Neural crest cell (in vitro differentiated cells): Measurements from ENCODE around the gene IGSF1. TPM values are rescaled to one million over a fixed set of nuclear protein-coding genes. Genes with fewer than 3 reads are reported as not detected.

Source experiments
- DNase-seq: peaks from one replicate; pipeline ENCODE4 v3.0.0; 2021; ENCODE audit warnings: low read depth, mixed read lengths, low spot score
- H3K27ac Mint-ChIP-seq: one replicate; pipeline ENCODE4 v1.8.0; 2021; ENCODE audit warnings: mild to moderate bottlenecking, mixed read lengths; ENCODE audit not compliant: unreplicated experiment
- H3K27me3 Mint-ChIP-seq: 2 replicates; pipeline ENCODE4 v1.8.0; 2021; ENCODE audit warnings: low read depth, mild to moderate bottlenecking, mixed read lengths
- H3K36me3 Mint-ChIP-seq: 2 replicates; pipeline ENCODE4 v1.8.0; 2021; ENCODE audit warnings: low read depth, mild to moderate bottlenecking, mixed read lengths
- H3K4me1 Mint-ChIP-seq: 2 replicates; pipeline ENCODE4 v1.8.0; 2021; ENCODE audit warnings: mixed read lengths
- H3K4me3 Mint-ChIP-seq: one replicate; pipeline ENCODE4 v1.8.0; 2021; ENCODE audit warnings: mild to moderate bottlenecking, mixed read lengths
- H3K9me3 Mint-ChIP-seq: 2 replicates; pipeline ENCODE4 v1.8.0; 2021; ENCODE audit warnings: mixed read lengths
- total RNA-seq: library from RNA; stranded (reverse); gene quantifications from 2 replicates; pipeline ENCODE4 v1.2.1, GENCODE V29; 2021
- TF ChIP-seq, protein P1 (sequence below): fragments of 200-600 bp; sonication (generic); conservative IDR thresholded peaks from 2 replicates; pipeline ENCODE4 v1.5.0; 2021; ENCODE audit warnings: antibody characterized with exemption, mild to moderate bottlenecking

The IGSF1 gene
- total RNA-seq, 1 donor from 2014 or later, result 3.9 TPM

DNA sequence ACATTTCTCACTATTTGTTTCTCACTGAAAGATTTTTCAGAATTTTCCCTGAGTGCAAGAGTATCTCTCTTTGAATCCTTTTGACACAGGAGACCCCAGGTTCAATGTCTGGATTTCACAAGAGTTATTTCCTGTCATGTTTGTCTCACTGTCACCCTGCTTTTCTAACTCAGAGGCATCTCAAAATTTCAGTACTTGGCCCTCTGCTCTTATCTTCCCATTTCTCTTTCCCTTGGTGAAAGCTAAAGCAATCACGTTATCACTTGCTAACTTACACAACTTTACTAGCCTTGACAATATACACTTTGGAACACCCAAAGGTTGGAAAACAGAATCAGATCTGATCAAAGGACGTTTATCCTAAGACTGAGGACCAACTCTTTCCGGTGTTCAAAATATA, 17.3 kb downstream of the IGSF1 start:
- H3K4me3 Mint-ChIP-seq, result no peak overlapping the region
- H3K36me3 Mint-ChIP-seq, result peaks cover 3% of the 10 kb centered on the region
- TF ChIP-seq, protein P1, sequence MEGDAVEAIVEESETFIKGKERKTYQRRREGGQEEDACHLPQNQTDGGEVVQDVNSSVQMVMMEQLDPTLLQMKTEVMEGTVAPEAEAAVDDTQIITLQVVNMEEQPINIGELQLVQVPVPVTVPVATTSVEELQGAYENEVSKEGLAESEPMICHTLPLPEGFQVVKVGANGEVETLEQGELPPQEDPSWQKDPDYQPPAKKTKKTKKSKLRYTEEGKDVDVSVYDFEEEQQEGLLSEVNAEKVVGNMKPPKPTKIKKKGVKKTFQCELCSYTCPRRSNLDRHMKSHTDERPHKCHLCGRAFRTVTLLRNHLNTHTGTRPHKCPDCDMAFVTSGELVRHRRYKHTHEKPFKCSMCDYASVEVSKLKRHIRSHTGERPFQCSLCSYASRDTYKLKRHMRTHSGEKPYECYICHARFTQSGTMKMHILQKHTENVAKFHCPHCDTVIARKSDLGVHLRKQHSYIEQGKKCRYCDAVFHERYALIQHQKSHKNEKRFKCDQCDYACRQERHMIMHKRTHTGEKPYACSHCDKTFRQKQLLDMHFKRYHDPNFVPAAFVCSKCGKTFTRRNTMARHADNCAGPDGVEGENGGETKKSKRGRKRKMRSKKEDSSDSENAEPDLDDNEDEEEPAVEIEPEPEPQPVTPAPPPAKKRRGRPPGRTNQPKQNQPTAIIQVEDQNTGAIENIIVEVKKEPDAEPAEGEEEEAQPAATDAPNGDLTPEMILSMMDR, result no peak
- H3K27ac Mint-ChIP-seq, result no peak overlapping the region
- H3K27me3 Mint-ChIP-seq, result no peaks in the 10 kb centered on the region
- H3K4me1 Mint-ChIP-seq, result peaks cover 4% of the 10 kb centered on the region
- H3K9me3 Mint-ChIP-seq, result peaks cover under 1% of the 10 kb centered on the region
- DNase-seq, result no peak

DNA sequence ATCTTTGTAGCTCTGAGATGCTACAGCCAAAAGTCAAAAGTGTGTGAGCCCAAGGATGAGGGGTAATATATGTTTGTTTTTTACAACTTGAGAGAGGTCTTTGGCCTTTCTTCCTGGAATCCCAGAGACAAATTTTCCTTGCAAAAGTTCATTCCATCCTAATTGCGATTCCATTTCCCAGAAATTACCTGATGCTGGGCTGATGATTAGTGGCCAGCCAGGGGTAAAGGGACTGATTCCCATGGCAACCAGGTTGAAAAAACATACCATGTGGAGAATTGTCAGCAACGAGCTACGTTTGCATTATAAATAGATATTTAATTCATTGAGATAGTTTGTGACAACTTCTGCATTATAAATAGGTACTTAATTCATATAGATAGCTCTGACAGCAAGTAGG, 17.8 kb downstream of the IGSF1 start:
- Mint-ChIP-seq H3K4me3 (no peak overlapping the region), H3K9me3 (peaks cover 4% of the 10 kb centered on the region), H3K36me3 (peaks cover 3% of the 10 kb centered on the region), H3K4me1 (peaks cover 4% of the 10 kb centered on the region), H3K27ac (no peak overlapping the region), H3K27me3 (no peaks in the 10 kb centered on the region)
- TF ChIP-seq, protein P1, result no peak
- DNase-seq, result no peak

DNA sequence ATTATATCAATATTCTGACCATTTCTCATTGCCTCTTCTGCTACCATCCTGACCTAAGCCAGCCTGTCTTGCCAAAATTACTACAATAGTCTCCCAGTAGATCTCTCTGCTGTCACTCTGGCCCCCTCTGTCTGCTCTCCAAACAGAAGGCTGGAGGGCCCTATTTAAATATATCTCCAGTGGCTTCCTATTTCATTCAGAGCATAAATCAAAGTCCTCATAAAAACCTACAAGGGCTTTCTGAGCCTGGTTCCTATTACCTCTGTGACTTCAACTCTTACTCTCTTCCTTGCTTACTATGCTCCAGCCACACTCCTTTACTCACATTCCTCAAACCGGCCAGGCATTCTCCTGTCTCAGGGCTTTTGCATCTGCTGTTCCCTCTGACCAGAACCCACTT, 19.0 kb downstream of the IGSF1 start:
- H3K27me3 Mint-ChIP-seq, result no peaks in the 10 kb centered on the region
- peaks cover 4% of the 10 kb centered on the region for H3K4me1 Mint-ChIP-seq
- TF ChIP-seq, protein P1, result no peak
- no peak overlapping the region for H3K4me3 Mint-ChIP-seq
- H3K36me3 Mint-ChIP-seq, result peaks cover 3% of the 10 kb centered on the region
- DNase-seq, result no peak
- peaks cover 6% of the 10 kb centered on the region for H3K9me3 Mint-ChIP-seq
- no peak overlapping the region for H3K27ac Mint-ChIP-seq

DNA sequence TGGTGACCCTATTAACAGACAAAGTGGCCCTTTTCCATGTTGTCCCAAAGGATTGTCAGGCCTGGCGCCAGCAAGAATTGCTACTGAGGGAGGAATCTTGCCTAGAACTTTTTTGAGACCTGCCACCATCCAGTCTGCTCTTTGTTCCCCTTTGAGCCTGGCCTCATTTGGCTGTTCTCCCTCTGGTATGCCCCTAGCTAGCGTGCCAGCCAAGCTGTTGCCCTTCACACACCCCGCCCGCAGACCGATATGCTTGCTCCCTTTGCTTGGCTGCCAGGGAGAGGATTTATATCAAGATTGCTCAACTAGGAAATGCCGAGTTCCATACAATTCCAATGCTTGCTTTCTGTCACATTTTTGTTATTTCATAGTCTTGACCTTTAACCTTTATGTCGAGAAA, 24.4 kb downstream of the IGSF1 start:
- no peak for DNase-seq

DNA sequence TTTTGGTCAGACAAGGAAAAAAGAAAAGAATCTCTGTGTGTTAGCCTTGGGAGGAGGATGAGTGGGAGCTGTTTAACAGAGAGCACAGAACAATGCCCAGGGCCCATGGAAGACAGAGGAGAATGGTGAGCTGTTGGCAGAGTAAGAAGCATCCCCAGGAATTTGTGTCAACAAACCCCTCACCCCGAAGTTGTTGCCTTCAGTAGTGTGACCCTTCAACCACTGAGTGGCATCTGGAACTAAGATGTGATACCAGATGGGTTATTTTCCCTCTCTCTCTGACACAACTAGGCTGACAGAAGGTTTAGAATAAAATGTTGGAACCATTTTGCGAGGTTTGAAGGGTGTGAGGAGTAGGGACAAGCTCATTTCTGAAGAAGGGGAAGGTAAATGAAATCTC, 25.1 kb downstream of the IGSF1 start:
- Mint-ChIP-seq H3K9me3 (peaks cover 6% of the 10 kb centered on the region), H3K4me3 (no peak overlapping the region), H3K27me3 (no peaks in the 10 kb centered on the region), H3K36me3 (no peaks in the 10 kb centered on the region), H3K27ac (no peak overlapping the region), H3K4me1 (no peaks in the 10 kb centered on the region)
- TF ChIP-seq, protein P1, result no peak
- no peak for DNase-seq

More for the DNA sequence above, 24.4 kb downstream of the IGSF1 start:
- H3K9me3 Mint-ChIP-seq, result peaks cover 6% of the 10 kb centered on the region
- H3K27ac Mint-ChIP-seq, result peak overlapping the region; percentile 24
- no peaks in the 10 kb centered on the region for H3K36me3 Mint-ChIP-seq
- no peaks in the 10 kb centered on the region for H3K27me3 Mint-ChIP-seq
- TF ChIP-seq, protein P1, result no peak
- H3K4me3 Mint-ChIP-seq, result no peak overlapping the region
- H3K4me1 Mint-ChIP-seq, result no peaks in the 10 kb centered on the region
